MCF 10A (cell line): ENCODE measurements around the gene CYTH3. TPM values are rescaled to one million over a fixed set of nuclear protein-coding genes. Genes with fewer than 3 reads are reported as not detected.

Experiments used
- BruUV-seq: library from RNA; stranded (reverse); fragments of 400-500 nt; replicated peaks from 2 replicates; lab custom pipeline; 2021; lab: Mats Ljungman, UMichigan
- CTCF ChIA-PET: fragments of 300-600 bp; sonication (Branson Sonifier 250); formaldehyde crosslinking; extraction: SDS; loops from one replicate; lab custom pipeline; 2021; ENCODE audit warnings: antibody characterized with exemption, inconsistent platforms; lab: Yijun Ruan, JAX
- POLR2A ChIA-PET: fragments of 300-600, 350-650 bp; sonication (Branson Sonifier 250); formaldehyde crosslinking; extraction: SDS; loops from one replicate; lab custom pipeline; 2020; ENCODE audit warnings: antibody characterized with exemption, inconsistent platforms; lab: Yijun Ruan, JAX
- DNase-seq: peaks from one replicate; pipeline ENCODE4 v3.0.0-alpha.2; 2018; ENCODE audit not compliant: unreplicated experiment
- H3K27ac Mint-ChIP-seq: one replicate; pipeline ENCODE4 v1.8.0; 2022; ENCODE audit warnings: mild to moderate bottlenecking, low read depth, mixed read lengths; ENCODE audit not compliant: unreplicated experiment
- H3K27me3 Mint-ChIP-seq: one replicate; pipeline ENCODE4 v1.8.0; 2022; ENCODE audit warnings: mixed read lengths; ENCODE audit not compliant: insufficient read depth, unreplicated experiment
- H3K36me3 Mint-ChIP-seq: one replicate; pipeline ENCODE4 v1.8.0; 2022; ENCODE audit warnings: mild to moderate bottlenecking, moderate library complexity, mixed read lengths; ENCODE audit not compliant: insufficient read depth, unreplicated experiment
- H3K4me1 Mint-ChIP-seq: one replicate; pipeline ENCODE4 v1.8.0; 2022; ENCODE audit warnings: mixed read lengths; ENCODE audit not compliant: insufficient read depth, unreplicated experiment
- H3K4me3 Mint-ChIP-seq: one replicate; pipeline ENCODE4 v1.8.0; 2022; ENCODE audit warnings: mild to moderate bottlenecking, moderate library complexity, mixed read lengths; ENCODE audit not compliant: unreplicated experiment
- H3K9me3 Mint-ChIP-seq: one replicate; pipeline ENCODE4 v1.8.0; 2022; ENCODE audit warnings: mixed read lengths; ENCODE audit not compliant: unreplicated experiment
- intact Hi-C: fragments of 100-400 bp; cut with micrococcal nuclease; formaldehyde crosslinking; loops from 2 replicates; pipeline ENCODE4 v1.14.1; 2022
- total RNA-seq: library from RNA; stranded (reverse); gene quantifications from 2 replicates; pipeline ENCODE4 v1.2.3, GENCODE V29; 2022
- TF ChIP-seq, protein P1 (sequence below): fragments of 200-600 bp; IDR thresholded peaks from one replicate; pipeline ENCODE4 v1.8.0; 2022; ENCODE audit warnings: antibody characterized with exemption, mild to moderate bottlenecking; ENCODE audit not compliant: unreplicated experiment

The CYTH3 gene
- total RNA-seq, 1 experiment from 2014 or later: 23.5 TPM

DNA sequence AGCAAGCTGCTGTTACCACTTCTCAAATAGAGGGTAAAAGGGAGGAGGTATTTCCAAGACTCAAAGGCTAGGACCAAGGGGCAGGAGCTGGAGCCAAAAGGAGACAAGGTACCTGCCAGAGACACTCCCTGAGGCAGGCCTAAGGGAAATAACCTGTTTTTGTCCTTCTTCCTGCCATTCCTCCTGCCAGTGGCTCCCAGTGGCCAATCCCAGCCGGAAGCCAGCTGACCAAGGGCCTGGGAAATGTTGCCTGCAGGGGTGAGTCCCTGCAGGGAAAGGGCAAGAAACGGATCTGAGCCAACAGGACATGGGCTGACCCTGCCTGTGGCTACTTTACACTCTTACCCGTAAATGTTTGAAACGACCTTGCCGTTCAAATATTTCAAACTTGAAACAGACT lies 3.5 kb downstream of the CYTH3 start:
- intact Hi-C loops: no loop called here
- TF ChIP-seq, protein P1, sequence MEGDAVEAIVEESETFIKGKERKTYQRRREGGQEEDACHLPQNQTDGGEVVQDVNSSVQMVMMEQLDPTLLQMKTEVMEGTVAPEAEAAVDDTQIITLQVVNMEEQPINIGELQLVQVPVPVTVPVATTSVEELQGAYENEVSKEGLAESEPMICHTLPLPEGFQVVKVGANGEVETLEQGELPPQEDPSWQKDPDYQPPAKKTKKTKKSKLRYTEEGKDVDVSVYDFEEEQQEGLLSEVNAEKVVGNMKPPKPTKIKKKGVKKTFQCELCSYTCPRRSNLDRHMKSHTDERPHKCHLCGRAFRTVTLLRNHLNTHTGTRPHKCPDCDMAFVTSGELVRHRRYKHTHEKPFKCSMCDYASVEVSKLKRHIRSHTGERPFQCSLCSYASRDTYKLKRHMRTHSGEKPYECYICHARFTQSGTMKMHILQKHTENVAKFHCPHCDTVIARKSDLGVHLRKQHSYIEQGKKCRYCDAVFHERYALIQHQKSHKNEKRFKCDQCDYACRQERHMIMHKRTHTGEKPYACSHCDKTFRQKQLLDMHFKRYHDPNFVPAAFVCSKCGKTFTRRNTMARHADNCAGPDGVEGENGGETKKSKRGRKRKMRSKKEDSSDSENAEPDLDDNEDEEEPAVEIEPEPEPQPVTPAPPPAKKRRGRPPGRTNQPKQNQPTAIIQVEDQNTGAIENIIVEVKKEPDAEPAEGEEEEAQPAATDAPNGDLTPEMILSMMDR: no peak
- H3K4me1 Mint-ChIP-seq: peaks cover 24% of the 10 kb centered on the region
- no peaks in the 10 kb centered on the region for H3K36me3 Mint-ChIP-seq
- POLR2A ChIA-PET: interaction anchor here (0.6 to 2.9 kb wide), 6 partner anchors 8 to 139 kb away, joined by 3 to 17 read pairs (median 4); no protein-coding TSS in a partner anchor
- BruUV-seq: no TSS peak
- no peak overlapping the region for H3K27ac Mint-ChIP-seq
- DNase-seq: no peak
- H3K27me3 Mint-ChIP-seq: no peaks in the 10 kb centered on the region
- CTCF ChIA-PET: interaction anchor here (0.9 to 1.1 kb wide), 2 partner anchors 20 to 30 kb away, joined by 3 to 5 read pairs; no protein-coding TSS in a partner anchor
- H3K9me3 Mint-ChIP-seq: no peaks in the 10 kb centered on the region
- H3K4me3 Mint-ChIP-seq: no peak overlapping the region

DNA sequence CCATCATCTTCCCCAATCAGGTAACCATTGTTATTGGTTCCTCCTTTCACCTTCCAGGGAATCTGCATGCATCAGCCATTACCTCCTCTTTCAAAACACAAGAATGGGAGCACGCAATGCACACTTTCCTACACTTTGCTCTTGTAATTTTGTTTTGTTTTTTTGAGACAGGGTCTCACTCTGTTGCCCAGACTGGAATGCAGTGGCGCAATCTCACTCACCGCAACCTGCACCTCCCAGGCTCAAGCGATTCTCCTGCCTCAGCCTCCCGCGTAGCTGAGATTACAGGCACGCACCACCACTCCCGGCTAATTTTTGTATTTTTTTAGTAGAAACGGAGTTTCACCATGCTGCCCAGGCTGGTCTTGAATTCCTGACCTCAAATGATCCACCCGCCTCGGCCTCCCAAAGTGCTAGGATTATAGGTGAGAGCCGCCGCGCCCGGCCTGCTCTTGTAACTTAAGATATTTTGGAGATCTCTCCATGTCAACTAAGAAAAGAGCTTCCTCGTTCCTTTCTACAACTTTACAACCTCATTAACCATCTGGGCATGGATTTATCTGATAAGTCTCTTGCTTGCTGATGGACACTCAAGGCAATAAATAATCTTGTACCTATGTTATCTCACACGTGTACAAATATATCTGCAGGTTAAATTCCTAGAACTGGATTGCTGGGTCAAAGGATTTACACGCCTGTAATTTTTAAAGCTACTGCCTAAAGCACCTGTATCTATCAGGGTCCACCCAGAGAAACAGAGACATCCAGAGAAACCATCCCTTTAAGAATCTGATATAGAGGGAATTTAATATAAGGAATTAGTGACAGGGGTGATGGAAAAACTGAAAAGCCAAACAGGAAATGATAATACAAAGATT lies 4.2 kb downstream of the CYTH3 start:
- intact Hi-C loops: no loop called here
- ChIA-PET CTCF (interaction anchor here (0.9 kb wide), 1 partner anchor 30 kb away, joined by 3 read pairs; no protein-coding TSS in a partner anchor), POLR2A (interaction anchor here (0.6 to 0.9 kb wide), 3 partner anchors 15 to 138 kb away, joined by 3 to 5 read pairs (median 4); no protein-coding TSS in a partner anchor)
- Mint-ChIP-seq H3K9me3 (no peaks in the 10 kb centered on the region), H3K27ac (no peak overlapping the region), H3K36me3 (no peaks in the 10 kb centered on the region), H3K27me3 (no peaks in the 10 kb centered on the region), H3K4me3 (no peak overlapping the region), H3K4me1 (peaks cover 24% of the 10 kb centered on the region)
- TF ChIP-seq, protein P1: no peak
- BruUV-seq: no TSS peak
- no peak for DNase-seq

DNA sequence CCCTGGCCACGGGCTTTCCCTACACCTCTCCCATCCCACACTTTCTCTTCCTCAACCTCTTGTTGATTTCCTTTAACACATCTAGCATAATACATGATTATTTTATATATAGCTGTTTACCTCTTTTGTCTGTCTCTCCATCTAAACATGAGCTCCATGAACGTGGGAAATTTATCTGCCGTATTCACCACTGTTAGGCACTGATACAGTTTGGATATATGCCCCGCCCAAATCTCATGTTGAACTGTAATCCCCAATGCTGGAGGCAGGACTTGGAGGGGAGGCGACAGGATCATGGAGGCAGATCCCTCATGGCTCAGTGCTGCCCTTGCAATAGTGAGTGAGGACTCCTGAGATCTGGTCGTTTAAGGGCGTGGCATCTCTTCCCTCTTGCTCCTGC lies 5.7 kb downstream of the CYTH3 start:
- ChIA-PET CTCF (interaction anchor here (0.6 to 1.0 kb wide), 2 partner anchors 16 to 95 kb away, joined by 3 to 7 read pairs; no protein-coding TSS in a partner anchor), POLR2A (no interaction called here)
- Mint-ChIP-seq H3K27ac (no peak overlapping the region), H3K9me3 (no peaks in the 10 kb centered on the region), H3K36me3 (no peaks in the 10 kb centered on the region), H3K27me3 (no peaks in the 10 kb centered on the region), H3K4me3 (no peak overlapping the region), H3K4me1 (peaks cover 29% of the 10 kb centered on the region)
- TF ChIP-seq, protein P1: no peak
- no TSS peak for BruUV-seq
- DNase-seq: no peak
- intact Hi-C loops: no loop called here

DNA sequence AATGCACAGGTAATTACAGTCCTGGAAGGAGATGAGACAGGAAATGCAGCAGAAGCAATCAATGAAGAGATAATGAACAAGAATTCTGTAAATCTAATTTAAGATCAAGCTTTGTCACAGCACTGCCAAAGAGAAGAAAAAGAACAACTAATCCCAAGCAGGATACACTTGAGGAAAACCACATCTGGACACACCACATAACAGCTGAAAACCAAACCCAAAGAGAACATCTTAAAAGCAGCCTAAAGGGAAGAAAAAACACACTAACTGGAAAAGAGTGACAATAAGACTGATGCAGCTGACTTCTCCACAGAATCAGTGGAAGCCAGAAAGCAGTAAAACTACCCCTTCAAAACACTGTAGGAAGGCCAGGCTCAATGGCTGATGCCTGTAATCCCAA lies 10.2 kb downstream of the CYTH3 start:
- ChIA-PET POLR2A (interaction anchor here (3.4 kb wide), 1 partner anchor 8 kb away, joined by 17 read pairs; no protein-coding TSS in a partner anchor), CTCF (interaction anchor here (0.7 to 2.5 kb wide), 3 partner anchors 12 to 61 kb away, joined by 4 to 9 read pairs (median 9); no protein-coding TSS in a partner anchor)
- H3K4me1 Mint-ChIP-seq: peaks cover 16% of the 10 kb centered on the region
- H3K36me3 Mint-ChIP-seq: no peaks in the 10 kb centered on the region
- no peaks in the 10 kb centered on the region for H3K27me3 Mint-ChIP-seq
- intact Hi-C loops: no loop called here
- no TSS peak for BruUV-seq
- no peak overlapping the region for H3K27ac Mint-ChIP-seq
- no peaks in the 10 kb centered on the region for H3K9me3 Mint-ChIP-seq
- H3K4me3 Mint-ChIP-seq: no peak overlapping the region
- TF ChIP-seq, protein P1: no peak
- no peak for DNase-seq
